SJCRH30 (cell line): ENCODE measurements around the gene EPN2. TPM values are rescaled to one million over a fixed set of nuclear protein-coding genes. Genes with fewer than 3 reads are reported as not detected.

Experiments used
- DNase-seq, 2 experiments: peaks; one replicate each; pipeline ENCODE4 v3.0.0-alpha.2; 2015 to 2020
- H3K27ac ChIP-seq: fragments of 250-450 bp; sonication (Bioruptor Pico); 2 replicates; pipeline ENCODE4 v1.5.1; 2020; ENCODE audit warnings: mild to moderate bottlenecking, moderate library complexity
- H3K27me3 ChIP-seq: fragments of 250-450 bp; sonication (Bioruptor Pico); 2 replicates; pipeline ENCODE4 v1.5.1; 2020; ENCODE audit warnings: mild to moderate bottlenecking, moderate library complexity
- H3K36me3 ChIP-seq: fragments of 250-450 bp; sonication (Bioruptor Pico); 2 replicates; pipeline ENCODE4 v1.5.1; 2020; ENCODE audit warnings: mild to moderate bottlenecking, moderate library complexity
- H3K4me1 ChIP-seq: fragments of 250-450 bp; sonication (Bioruptor Pico); 2 replicates; pipeline ENCODE4 v1.5.1; 2020; ENCODE audit warnings: mild to moderate bottlenecking, moderate library complexity
- H3K4me3 ChIP-seq: fragments of 250-450 bp; sonication (Bioruptor Pico); 2 replicates; pipeline ENCODE4 v1.5.1; 2020; ENCODE audit warnings: mild to moderate bottlenecking, moderate library complexity
- H3K9me3 ChIP-seq: fragments of 250-450 bp; sonication (Bioruptor Pico); replicated peaks from 2 replicates; pipeline ENCODE4 v1.5.1; 2020; ENCODE audit warnings: mild to moderate bottlenecking, moderate library complexity
- total RNA-seq: library from RNA; depleted of rRNA; stranded (reverse); fragments of >200 nt; shearing (Covaris generic); gene quantifications from 2 replicates; pipeline ENCODE4 v1.2.3, GENCODE V29; 2014

The EPN2 gene
- total RNA-seq, 1 experiment from 2014 or later, result 64.1 TPM

GRCh38 chr17:19338031-19338990 is 101.1 kb downstream of the EPN2 start:
- H3K27me3 ChIP-seq, result no peaks in the 10 kb centered on the region
- no peaks in the 10 kb centered on the region for H3K4me1 ChIP-seq
- no peaks in the 10 kb centered on the region for H3K9me3 ChIP-seq
- DNase-seq, result peak; percentile 65 to 77
- no peak overlapping the region for H3K27ac ChIP-seq
- no peak overlapping the region for H3K4me3 ChIP-seq
- no peaks in the 10 kb centered on the region for H3K36me3 ChIP-seq

- Histone ChIP-seq H3K27ac (no peak overlapping the region), H3K4me1 (no peaks in the 10 kb centered on the region), H3K27me3 (no peaks in the 10 kb centered on the region), H3K4me3 (no peak overlapping the region), H3K36me3 (no peaks in the 10 kb centered on the region), H3K9me3 (no peaks in the 10 kb centered on the region)
- no peak for DNase-seq
These were observed 102.2 kb downstream of the EPN2 start for GRCh38 chr17:19339341-19339815.

GRCh38 chr17:19341211-19341631 is 104.1 kb downstream of the EPN2 start:
- Histone ChIP-seq H3K4me1 (peaks cover 3% of the 10 kb centered on the region), H3K9me3 (no peaks in the 10 kb centered on the region), H3K27ac (no peak overlapping the region), H3K4me3 (no peak overlapping the region), H3K36me3 (no peaks in the 10 kb centered on the region), H3K27me3 (no peaks in the 10 kb centered on the region)
- DNase-seq, result no peak

GRCh38 chr17:19341641-19342610 is 104.8 kb downstream of the EPN2 start:
- Histone ChIP-seq H3K4me1 (peaks cover 10% of the 10 kb centered on the region), H3K9me3 (no peaks in the 10 kb centered on the region), H3K27me3 (no peaks in the 10 kb centered on the region), H3K36me3 (no peaks in the 10 kb centered on the region), H3K4me3 (no peak overlapping the region), H3K27ac (no peak overlapping the region)
- peak in 1 of 2 experiments; percentile 11 for DNase-seq

- Histone ChIP-seq H3K4me1 (peaks cover 18% of the 10 kb centered on the region), H3K27ac (no peak overlapping the region), H3K36me3 (no peaks in the 10 kb centered on the region), H3K9me3 (no peaks in the 10 kb centered on the region), H3K4me3 (no peak overlapping the region), H3K27me3 (no peaks in the 10 kb centered on the region)
- no peak for DNase-seq
These were observed 105.6 kb downstream of the EPN2 start for GRCh38 chr17:19342611-19343255.

GRCh38 chr17:19343256-19343630 is 106.1 kb downstream of the EPN2 start:
- no peaks in the 10 kb centered on the region for H3K36me3 ChIP-seq
- H3K27me3 ChIP-seq, result no peaks in the 10 kb centered on the region
- no peak overlapping the region for H3K4me3 ChIP-seq
- peaks cover 18% of the 10 kb centered on the region for H3K4me1 ChIP-seq
- no peaks in the 10 kb centered on the region for H3K9me3 ChIP-seq
- no peak overlapping the region for H3K27ac ChIP-seq
- DNase-seq, result no peak

GRCh38 chr17:19343671-19344151 is 106.5 kb downstream of the EPN2 start:
- no peak for DNase-seq
- Histone ChIP-seq H3K4me3 (no peak overlapping the region), H3K27ac (no peak overlapping the region), H3K27me3 (no peaks in the 10 kb centered on the region), H3K36me3 (no peaks in the 10 kb centered on the region), H3K4me1 (peaks cover 18% of the 10 kb centered on the region), H3K9me3 (no peaks in the 10 kb centered on the region)

GRCh38 chr17:19344311-19345066 is 107.3 kb downstream of the EPN2 start:
- H3K9me3 ChIP-seq, result no peaks in the 10 kb centered on the region
- no peak overlapping the region for H3K4me3 ChIP-seq
- peaks cover 18% of the 10 kb centered on the region for H3K4me1 ChIP-seq
- no peak overlapping the region for H3K27ac ChIP-seq
- H3K36me3 ChIP-seq, result no peaks in the 10 kb centered on the region
- DNase-seq, result no peak
- no peaks in the 10 kb centered on the region for H3K27me3 ChIP-seq

- H3K4me3 ChIP-seq, result no peak overlapping the region
- no peak overlapping the region for H3K27ac ChIP-seq
- H3K36me3 ChIP-seq, result no peaks in the 10 kb centered on the region
- H3K9me3 ChIP-seq, result no peaks in the 10 kb centered on the region
- no peak for DNase-seq
- H3K4me1 ChIP-seq, result peaks cover 18% of the 10 kb centered on the region
- no peaks in the 10 kb centered on the region for H3K27me3 ChIP-seq
These were observed 107.9 kb downstream of the EPN2 start for GRCh38 chr17:19345067-19345460.

GRCh38 chr17:19345486-19346350 is 108.6 kb downstream of the EPN2 start:
- H3K4me1 ChIP-seq, result peaks cover 18% of the 10 kb centered on the region
- DNase-seq, result no peak
- no peaks in the 10 kb centered on the region for H3K9me3 ChIP-seq
- no peak overlapping the region for H3K4me3 ChIP-seq
- no peak overlapping the region for H3K27ac ChIP-seq
- no peaks in the 10 kb centered on the region for H3K27me3 ChIP-seq
- H3K36me3 ChIP-seq, result no peaks in the 10 kb centered on the region

GRCh38 chr17:19346351-19347255 is 109.4 kb downstream of the EPN2 start:
- Histone ChIP-seq H3K4me3 (no peak overlapping the region), H3K27ac (no peak overlapping the region; the same call in 1 of the 2 replicates), H3K9me3 (no peaks in the 10 kb centered on the region), H3K4me1 (peaks cover 18% of the 10 kb centered on the region), H3K27me3 (no peaks in the 10 kb centered on the region), H3K36me3 (no peaks in the 10 kb centered on the region)
- peak; percentile 90 to 91 for DNase-seq

- no peaks in the 10 kb centered on the region for H3K27me3 ChIP-seq
- H3K36me3 ChIP-seq, result no peaks in the 10 kb centered on the region
- peaks cover 18% of the 10 kb centered on the region for H3K4me1 ChIP-seq
- no peaks in the 10 kb centered on the region for H3K9me3 ChIP-seq
- no peak overlapping the region; the same call in 1 of the 2 replicates for H3K27ac ChIP-seq
- no peak overlapping the region for H3K4me3 ChIP-seq
- no peak for DNase-seq
These were observed 110.3 kb downstream of the EPN2 start for GRCh38 chr17:19347323-19348080.
